Activated T-cell treated with anti-CD3 and anti-CD28 coated beads, Interleukin-2, amount 50 U/mL, for 48 hours (primary cell): Measurements from ENCODE around the gene ZSWIM7.

Experiments
- DNase-seq, 2 experiments: peaks; one replicate each; pipeline ENCODE4 v3.0.0-alpha.2; 2020

ZSWIM7 gene

GRCh38 chr17:15999141-15999973, at the start of gene ZSWIM7, which contains the start of gene TTC19:
Gene ZSWIM7, minus strand, starts transcription at chr17:15999704. Its CDS starts 110 bp downstream, at chr17:15999594.
Gene TTC19, plus strand, starts transcription at chr17:15999824. Its CDS starts 25 bp downstream, at chr17:15999849.
- DNase-seq: peak; percentile 96 to 98

GRCh38 chr17:16048811-16049449, 49.4 kb upstream of the ZSWIM7 start:
- no peak for DNase-seq

- no peak for DNase-seq
These were observed 47.5 kb upstream of the ZSWIM7 start for GRCh38 chr17:16046966-16047365.

GRCh38 chr17:16044487-16044886, 45.0 kb upstream of the ZSWIM7 start:
- no peak for DNase-seq

- no peak for DNase-seq
These were observed 41.3 kb upstream of the ZSWIM7 start for GRCh38 chr17:16040710-16041251.

GRCh38 chr17:16037636-16038035, 38.1 kb upstream of the ZSWIM7 start:
- DNase-seq: no peak

GRCh38 chr17:16036261-16036660, 36.8 kb upstream of the ZSWIM7 start:
- no peak for DNase-seq

GRCh38 chr17:16033729-16034349, 34.3 kb upstream of the ZSWIM7 start:
- no peak for DNase-seq

GRCh38 chr17:16027708-16028584, 28.4 kb upstream of the ZSWIM7 start:
- DNase-seq: peak; percentile 57 to 71

GRCh38 chr17:16026895-16027294, 27.4 kb upstream of the ZSWIM7 start:
- DNase-seq: no peak

- DNase-seq: no peak
These were observed 25.7 kb upstream of the ZSWIM7 start for GRCh38 chr17:16025202-16025601.

- no peak for DNase-seq
These were observed 24.4 kb upstream of the ZSWIM7 start for GRCh38 chr17:16023881-16024280.

GRCh38 chr17:16019347-16019746, 19.8 kb upstream of the ZSWIM7 start:
- no peak for DNase-seq

GRCh38 chr17:16013943-16014407, 14.5 kb upstream of the ZSWIM7 start:
- no peak for DNase-seq

GRCh38 chr17:16007439-16007838, 7.9 kb upstream of the ZSWIM7 start:
- DNase-seq: no peak

GRCh38 chr17:16005636-16006035, 6.1 kb upstream of the ZSWIM7 start:
- DNase-seq: no peak

GRCh38 chr17:16003841-16004240, 4.3 kb upstream of the ZSWIM7 start:
- no peak for DNase-seq

- DNase-seq: no peak
These were observed 3.3 kb upstream of the ZSWIM7 start for GRCh38 chr17:16002708-16003260.

- DNase-seq: no peak
These were observed 1.9 kb upstream of the ZSWIM7 start for GRCh38 chr17:16001226-16001897.

- DNase-seq: no peak
These were observed 697 bp upstream of the ZSWIM7 start for GRCh38 chr17:15999974-16000827.
